GM12874 (cell line): ENCODE data around the gene LRRC53.
A peak's percentile ranks its signal among the peaks of the same experiment; 100 is the strongest.

ENCODE experiments used
- TF ChIP-seq, protein P1 (sequence below): IDR thresholded peaks from 2 replicates; pipeline ENCODE4 v1.5.1; 2011; ENCODE audit warnings: low read depth, mild to moderate bottlenecking, control low read depth, low read length, moderate library complexity; ENCODE audit not compliant: insufficient read depth

Gene LRRC53

DNA sequence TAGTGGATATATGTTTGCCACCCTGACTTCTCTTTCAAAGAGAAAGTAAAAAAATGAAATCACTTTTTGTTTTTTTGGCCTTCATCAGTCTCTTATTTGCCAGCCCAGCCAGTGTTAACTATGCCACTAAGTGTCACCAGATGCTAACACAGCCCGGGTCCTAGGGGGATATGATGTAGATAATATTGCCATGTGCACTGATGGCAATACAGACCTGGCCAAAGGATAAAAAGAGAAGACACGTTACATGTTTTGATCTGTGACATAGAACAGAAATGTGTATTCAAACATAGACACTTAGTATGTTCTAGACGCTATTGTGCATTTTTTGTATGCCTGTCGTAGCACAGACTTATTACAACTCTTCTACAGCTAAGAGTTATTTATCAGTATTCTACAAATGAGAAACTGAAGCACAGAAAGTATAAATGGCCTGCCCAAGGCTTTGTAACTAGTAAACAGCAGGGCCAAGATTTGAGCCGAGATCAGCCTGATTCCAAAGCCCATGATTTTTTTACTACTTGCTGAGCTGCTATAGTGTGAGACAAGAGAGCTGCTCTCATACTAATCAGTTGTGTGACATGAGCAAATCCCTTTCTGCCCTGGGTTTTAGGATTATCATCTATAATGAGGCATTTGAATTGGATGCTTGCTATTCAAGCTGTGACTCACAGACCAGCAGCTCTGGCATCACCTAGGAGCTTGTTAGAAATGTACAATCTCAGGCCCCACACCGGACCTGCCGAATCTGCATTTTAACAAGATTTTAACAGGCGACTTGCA lies 6.3 kb downstream of the LRRC53 start:
- TF ChIP-seq, protein P1, sequence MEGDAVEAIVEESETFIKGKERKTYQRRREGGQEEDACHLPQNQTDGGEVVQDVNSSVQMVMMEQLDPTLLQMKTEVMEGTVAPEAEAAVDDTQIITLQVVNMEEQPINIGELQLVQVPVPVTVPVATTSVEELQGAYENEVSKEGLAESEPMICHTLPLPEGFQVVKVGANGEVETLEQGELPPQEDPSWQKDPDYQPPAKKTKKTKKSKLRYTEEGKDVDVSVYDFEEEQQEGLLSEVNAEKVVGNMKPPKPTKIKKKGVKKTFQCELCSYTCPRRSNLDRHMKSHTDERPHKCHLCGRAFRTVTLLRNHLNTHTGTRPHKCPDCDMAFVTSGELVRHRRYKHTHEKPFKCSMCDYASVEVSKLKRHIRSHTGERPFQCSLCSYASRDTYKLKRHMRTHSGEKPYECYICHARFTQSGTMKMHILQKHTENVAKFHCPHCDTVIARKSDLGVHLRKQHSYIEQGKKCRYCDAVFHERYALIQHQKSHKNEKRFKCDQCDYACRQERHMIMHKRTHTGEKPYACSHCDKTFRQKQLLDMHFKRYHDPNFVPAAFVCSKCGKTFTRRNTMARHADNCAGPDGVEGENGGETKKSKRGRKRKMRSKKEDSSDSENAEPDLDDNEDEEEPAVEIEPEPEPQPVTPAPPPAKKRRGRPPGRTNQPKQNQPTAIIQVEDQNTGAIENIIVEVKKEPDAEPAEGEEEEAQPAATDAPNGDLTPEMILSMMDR = no peak

DNA sequence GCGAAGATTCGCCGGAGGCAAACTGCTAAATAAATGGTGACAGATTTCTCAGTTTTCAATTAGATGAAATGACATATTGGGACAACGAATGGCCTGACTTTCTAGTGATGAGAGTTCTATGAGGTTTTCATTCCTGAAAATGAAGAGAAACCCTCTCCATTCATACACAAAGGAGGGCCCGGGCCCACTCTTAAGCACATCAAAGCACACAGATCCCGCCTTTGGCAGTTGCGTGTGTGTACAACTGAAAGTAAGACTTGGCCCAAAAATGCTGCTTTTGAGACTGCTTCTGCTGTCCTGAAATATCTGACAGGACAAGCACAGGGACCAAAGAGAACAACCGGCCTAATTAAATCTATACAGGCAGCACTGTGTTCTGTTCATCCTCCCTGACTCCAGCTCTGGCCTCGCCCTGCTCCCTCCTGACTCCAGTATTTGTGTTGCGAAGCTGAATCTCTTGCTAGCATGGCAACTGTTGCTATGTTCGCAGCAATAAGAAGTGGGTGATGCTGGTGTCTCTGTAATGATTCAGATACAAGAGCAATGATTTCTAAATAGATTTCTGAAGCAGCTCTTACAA lies 7.4 kb downstream of the LRRC53 start:
- TF ChIP-seq, protein P1 = no peak

DNA sequence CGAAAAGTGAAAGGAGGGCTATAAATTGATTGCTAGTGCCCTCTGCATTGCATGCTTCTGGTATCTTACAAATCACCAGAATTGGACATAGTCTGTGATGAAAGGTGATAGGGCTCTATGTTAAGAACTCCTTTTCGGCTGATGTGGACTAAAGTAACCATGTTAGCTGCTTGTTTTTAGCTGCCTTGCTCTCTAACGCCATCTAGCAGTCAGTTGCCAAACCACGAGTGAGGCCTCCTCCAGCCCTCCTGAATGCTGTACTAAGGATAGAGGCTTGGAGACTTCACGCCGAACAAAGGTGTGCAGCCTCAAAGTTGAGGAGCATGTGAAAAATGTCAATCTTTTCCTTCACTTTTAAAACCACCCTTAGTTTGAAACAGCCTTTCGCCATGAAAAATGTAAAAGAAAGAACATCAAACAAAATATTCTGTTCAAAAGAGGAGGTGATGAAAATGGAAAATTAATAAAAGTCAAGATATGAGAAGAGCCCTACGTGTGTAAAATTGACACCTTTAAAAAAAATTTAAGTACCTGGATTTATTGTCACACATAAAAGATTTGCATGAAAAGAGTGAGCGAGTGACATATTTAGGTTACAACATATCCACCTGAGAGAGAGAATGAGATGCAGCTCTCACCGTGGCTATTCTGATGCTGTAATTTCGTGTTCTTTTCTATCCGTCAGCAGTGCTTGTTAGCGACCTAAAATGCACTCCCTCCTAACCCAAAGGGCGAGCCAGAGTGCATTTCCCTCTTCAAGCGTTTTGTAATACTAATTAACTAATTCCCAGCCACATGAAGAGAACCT lies 8.1 kb downstream of the LRRC53 start:
- TF ChIP-seq, protein P1 = peak; percentile 86

DNA sequence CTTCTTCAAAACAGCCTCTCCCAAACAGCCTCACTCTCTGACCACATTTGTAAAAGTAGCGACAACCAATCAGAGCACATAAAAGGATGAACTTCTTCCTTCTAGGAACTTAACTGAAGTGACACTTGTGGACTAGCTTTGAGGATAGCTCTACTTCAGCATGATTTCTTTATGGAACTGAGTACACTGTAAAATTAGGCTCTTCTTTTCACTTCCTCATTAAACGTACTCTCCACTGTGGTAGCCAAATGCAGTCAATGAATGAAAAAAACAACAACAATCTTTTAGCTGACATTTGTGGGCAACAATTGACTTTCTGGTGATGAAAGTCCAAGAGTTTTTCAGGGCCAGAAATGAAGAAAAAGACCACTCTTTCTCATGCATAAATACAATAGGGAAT lies 9.6 kb downstream of the LRRC53 start:
- TF ChIP-seq, protein P1 = no peak

DNA sequence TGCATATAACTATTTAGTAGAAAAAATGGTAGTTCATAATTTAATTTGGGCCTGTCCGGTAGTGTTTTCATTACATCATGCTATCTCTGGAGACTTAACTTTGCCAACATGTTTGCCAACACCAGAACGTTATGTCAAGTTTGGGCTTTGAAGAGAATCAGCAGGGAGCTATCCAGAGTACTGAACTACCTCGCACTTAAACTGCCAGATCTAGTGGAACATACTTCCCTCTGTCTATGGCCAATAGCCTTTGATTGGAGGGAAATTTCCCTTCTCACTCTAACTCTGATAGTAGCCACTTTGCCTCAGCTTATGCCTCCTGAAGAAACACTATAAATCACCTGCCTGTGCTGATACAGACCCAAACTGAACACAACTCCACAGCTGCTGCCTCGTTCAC lies 10.0 kb downstream of the LRRC53 start:
- TF ChIP-seq, protein P1 = no peak

DNA sequence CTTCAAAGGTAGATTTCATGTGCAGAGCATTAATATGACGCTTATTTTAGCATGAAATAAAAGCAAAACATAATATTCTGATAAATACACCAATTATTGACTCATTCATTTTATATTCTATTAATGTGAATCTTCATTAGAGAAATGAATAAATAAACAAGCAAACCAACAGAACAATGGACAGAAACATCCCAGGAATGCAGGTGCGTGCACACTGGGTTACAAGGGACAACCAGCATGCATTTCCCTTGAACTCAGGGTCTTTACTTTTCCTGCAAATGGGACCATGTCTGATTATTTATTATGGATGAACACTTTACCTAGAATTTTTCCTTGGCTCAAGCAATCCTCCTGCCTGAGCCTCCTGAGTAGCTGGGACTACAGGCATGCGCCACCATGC lies 13.5 kb downstream of the LRRC53 start:
- TF ChIP-seq, protein P1 = no peak

DNA sequence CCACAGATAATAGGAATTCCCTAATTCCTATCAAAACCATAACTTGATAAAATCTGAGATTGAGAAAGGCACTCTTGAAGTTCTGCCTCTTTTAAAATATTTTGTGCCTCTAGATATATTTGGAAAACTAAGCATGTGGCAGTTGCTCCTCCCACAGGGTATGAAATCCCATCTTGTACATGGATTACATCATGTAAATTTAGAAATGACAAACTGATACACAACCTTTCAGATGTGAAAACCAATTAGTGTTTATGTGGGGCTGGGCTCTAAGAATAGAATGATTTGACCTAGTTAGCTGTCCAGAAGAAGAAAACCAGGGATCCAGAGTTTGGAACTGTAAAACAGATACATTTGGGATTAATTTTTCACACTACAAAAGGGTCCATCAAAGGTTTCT lies 15.7 kb downstream of the LRRC53 start:
- TF ChIP-seq, protein P1 = no peak
